GM10248 (cell line): ENCODE data around the gene PON1.

Experiments
- CTCF ChIA-PET: fragments of 300-600 bp; sonication (Branson Sonifier 250); formaldehyde crosslinking; extraction: SDS; loops from one replicate; lab custom pipeline; 2021; ENCODE audit warnings: antibody characterized with exemption; lab: Yijun Ruan, JAX
- POLR2A ChIA-PET: fragments of 350-650 bp; sonication (Branson Sonifier 250); formaldehyde crosslinking; extraction: SDS; loops from one replicate; lab custom pipeline; 2020; ENCODE audit warnings: antibody characterized with exemption; lab: Yijun Ruan, JAX
- DNase-seq: peaks from one replicate; pipeline ENCODE4 v3.0.0; 2012; ENCODE audit errors: extremely low spot score
- CTCF ChIP-seq: IDR thresholded peaks from 2 replicates; pipeline ENCODE4 v1.5.1; 2012; ENCODE audit warnings: mild to moderate bottlenecking, low read depth; ENCODE audit errors: extremely low read depth, missing control alignments, control extremely low read depth

Gene PON1

DNA sequence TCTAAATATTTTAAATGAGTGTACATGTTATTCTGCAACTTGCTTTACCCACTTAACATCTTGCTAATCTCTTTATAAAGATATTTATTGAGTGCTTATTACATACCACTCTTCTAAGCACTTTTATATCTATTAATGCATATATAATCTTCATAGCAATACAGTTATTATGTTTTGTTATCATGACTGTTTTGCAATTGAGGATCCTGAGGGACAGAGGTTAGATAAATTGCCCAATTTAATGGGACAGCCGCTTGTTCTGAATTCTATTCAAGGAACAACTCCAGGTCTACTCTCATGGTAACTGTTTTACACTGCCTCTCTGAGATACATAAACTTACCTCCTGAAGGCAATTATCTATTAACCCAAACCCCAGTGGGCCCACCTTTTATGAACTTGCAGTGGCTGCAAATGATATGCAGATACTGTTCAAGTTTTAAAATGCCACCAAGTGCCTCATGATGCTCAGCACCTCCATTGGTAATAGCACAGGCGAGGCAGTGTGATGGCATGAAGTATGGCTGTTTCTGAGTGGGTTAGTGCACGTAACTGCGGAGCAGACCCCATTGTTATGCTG, 60.5 kb downstream of the PON1 start:
- POLR2A ChIA-PET = no interaction called here
- CTCF ChIA-PET = no interaction called here
- no peak for DNase-seq
- no peak for TF ChIP-seq CTCF

DNA sequence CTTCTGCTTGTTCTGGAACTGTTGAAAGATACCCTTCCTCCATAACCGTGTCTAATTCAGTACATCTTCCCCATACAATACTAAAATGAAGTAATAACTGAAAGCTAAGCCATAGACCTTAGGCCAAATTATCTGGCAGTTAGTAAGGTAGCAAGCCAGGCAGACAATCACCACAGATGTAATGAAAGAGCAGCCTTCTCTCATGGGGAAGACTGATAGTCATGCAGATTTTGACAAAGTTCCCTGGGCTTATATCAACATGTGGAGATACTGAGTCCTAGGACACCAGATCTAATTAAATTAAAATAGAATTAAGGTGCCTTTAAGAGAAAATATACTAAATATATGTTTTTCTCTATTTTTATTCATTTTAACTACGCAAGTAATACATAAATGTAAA, 61.5 kb downstream of the PON1 start:
- no peak for DNase-seq
- CTCF ChIA-PET = interaction anchor here (1.7 kb wide), 1 partner anchor 10 kb away, joined by 3 read pairs; no protein-coding TSS in a partner anchor

DNA sequence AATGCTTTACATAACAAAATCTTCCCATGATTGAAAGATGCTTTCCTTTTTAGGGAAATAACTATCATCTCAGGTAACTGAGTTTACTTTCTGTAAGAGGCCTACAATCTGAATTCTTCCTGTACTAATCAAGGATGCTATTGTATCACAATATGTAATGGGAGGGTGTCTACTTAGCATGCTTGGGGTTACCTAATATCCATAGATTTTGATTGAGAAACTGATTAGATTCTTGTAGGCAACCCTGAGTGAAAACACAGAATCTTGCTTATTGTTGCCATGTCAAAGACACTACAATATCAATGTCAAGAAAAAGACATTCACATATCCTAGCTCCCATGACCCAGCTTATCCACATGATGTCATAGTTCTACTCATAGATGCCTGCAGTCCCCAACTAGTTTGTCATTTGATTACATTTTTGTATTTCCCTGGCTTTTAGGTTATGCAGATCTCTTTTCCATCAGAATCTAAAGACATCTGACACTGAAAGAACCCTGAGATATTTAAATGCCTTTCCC, 62.4 kb downstream of the PON1 start:
- DNase-seq = no peak
- POLR2A ChIA-PET = no interaction called here
- TF ChIP-seq CTCF = no peak
- CTCF ChIA-PET = interaction anchor here (1.7 kb wide), 1 partner anchor 9 kb away, joined by 3 read pairs; no protein-coding TSS in a partner anchor

More for the DNA sequence above, 61.5 kb downstream of the PON1 start:
- TF ChIP-seq CTCF = no peak
- POLR2A ChIA-PET = no interaction called here

DNA sequence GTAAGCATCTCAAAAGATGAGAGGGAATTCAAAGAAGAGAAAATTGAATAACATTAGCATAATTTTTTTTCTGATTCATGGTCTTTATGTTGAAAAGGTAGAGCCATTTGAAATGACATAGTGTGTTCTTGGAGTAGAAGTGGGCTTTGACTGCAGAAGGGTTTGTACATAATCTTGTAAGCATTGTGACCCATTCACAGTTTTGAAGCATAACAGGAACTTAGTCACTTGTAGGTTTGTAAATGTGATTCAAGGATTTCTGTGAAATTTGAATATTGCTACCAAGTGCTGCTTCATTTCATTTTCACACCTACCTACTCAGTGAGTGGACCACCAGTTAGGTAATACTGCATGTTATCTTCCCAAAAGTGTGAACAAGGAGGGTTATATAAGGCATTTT, 68.6 kb downstream of the PON1 start:
- CTCF ChIA-PET = interaction anchor here (1.0 kb wide), 1 partner anchor 9 kb away, joined by 4 read pairs; no protein-coding TSS in a partner anchor
- TF ChIP-seq CTCF = no peak
- no peak for DNase-seq
- POLR2A ChIA-PET = no interaction called here

DNA sequence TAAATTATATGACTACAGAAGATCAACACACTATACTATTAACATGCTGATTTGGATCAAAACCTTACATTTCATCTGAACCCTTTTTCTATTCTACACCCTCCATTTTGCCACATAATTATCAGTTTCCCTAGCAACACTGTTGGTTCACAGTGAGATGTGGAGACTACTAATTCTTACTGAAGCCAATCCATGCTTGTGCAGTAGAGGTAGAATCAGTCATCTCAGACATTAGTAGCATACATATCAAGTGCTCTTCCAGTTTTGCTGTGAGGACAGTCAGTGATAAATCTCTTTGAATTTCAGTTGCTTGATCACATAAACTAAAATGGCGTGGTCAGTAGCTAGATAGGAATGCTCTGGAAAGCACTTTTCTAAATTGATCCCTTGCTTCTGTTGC, 70.3 kb downstream of the PON1 start:
- no peak for DNase-seq
- TF ChIP-seq CTCF = no peak
- POLR2A ChIA-PET = no interaction called here
- CTCF ChIA-PET = interaction anchor here (1.2 to 1.8 kb wide), 2 partner anchors 8 to 12 kb away, joined by 3 to 4 read pairs; no protein-coding TSS in a partner anchor

GRCh38 chr7:95251966-95252365, 72.4 kb downstream of the PON1 start:
- CTCF ChIA-PET = interaction anchor here (1.1 to 1.6 kb wide), 3 partner anchors 10 to 225 kb away, joined by 3 to 6 read pairs (median 4); no protein-coding TSS in a partner anchor
- no peak for DNase-seq
- no peak for TF ChIP-seq CTCF
- POLR2A ChIA-PET = no interaction called here
